ENCODE measurements around the gene FZD10. TPM values are rescaled to one million over a fixed set of nuclear protein-coding genes. Genes with fewer than 3 reads are reported as not detected.

Gene FZD10
- polyA plus RNA-seq, 3 donors = 2.5 to 3.7 (median 3.3) TPM

Other genes starting within 250 kb of the FZD10 start
- under 1 TPM; 0.43 to 0.59 (median 0.54) TPM for gene PIWIL1, start 175.4 kb downstream of the FZD10 start, polyA plus RNA-seq (ENCODE audit: insufficient read length in 3 of 3)